ENCODE data around the gene PAFAH1B2. TPM values are rescaled to one million over a fixed set of nuclear protein-coding genes. Genes with fewer than 3 reads are reported as not detected.

The PAFAH1B2 gene
- total RNA-seq, 4 donors from 2014 or later, result 25.8 to 52.3 (median 35.2) TPM

- H3K4me3 ChIP-seq, result peak overlapping the region; percentile 40 to 57 (median 44)
- H3K36me3 ChIP-seq, result peaks cover 0 to 16% of the 10 kb centered on the region in 2 donors
- H3K4me1 ChIP-seq, result peaks cover 25% of the 10 kb centered on the region in 2 donors
- intact Hi-C loops (cut with DNase I; ENCODE audit: low total_unique reads) (no loop called here), in situ Hi-C loops (cut with MboI; ENCODE audit: low sequenced_read_pairs in 4 of 4) (no loop called here)
- ATAC-seq, result no peak
- H3K9me3 ChIP-seq, result no peaks in the 10 kb centered on the region
- no peak for TF ChIP-seq CTCF (IDR thresholded peaks at IDR 0.05 in 4 of 5, conservative IDR thresholded peaks at IDR 0.05 in 1 of 5)
- TF ChIP-seq POLR2A (IDR thresholded peaks at IDR 0.05), result no peak
- no peak for DNase-seq
- peak overlapping the region; percentile 74 to 78 (median 76) for H3K27ac ChIP-seq
- no peaks in the 10 kb centered on the region for H3K27me3 ChIP-seq
Observed at GRCh38 chr11:117201658-117202305, 57.7 kb downstream of the PAFAH1B2 start.

DNA sequence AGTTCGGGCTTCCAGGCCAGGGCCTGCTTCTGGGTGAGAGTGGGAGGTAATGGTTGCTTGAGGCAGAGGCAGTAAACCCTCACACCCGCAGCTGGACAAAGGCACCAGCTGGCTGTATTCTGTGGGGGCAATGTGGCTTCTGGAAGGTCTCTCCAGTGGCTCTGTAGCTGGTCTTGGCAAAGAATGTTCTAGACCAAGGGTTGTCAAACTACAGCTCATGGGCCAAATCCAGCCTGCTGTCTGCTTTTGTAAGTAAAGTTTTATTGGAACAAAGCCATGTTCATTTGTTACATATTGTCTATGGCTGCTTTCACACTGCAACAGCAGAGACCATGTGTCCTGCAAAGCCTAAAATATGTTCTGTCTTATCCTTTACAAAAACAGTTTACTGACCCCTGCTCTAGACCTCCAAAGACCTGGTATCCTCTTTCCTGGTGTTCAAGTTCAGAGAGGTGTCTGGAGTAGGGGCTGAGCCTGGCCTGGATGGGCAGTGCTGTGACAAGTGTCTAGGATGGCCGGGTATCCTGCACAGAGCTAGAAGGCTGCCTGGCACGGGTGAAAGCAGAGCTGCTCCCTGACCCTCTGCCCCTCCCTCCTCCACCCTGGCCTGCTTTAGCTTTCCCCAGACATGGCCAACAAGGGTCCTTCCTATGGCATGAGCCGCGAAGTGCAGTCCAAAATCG is 58.4 kb downstream of the PAFAH1B2 start:
- peak overlapping the region; percentile 74 to 78 (median 76) for H3K27ac ChIP-seq
- intact Hi-C loops (cut with DNase I; ENCODE audit: low total_unique reads) (no loop called here), in situ Hi-C loops (cut with MboI; ENCODE audit: low sequenced_read_pairs in 4 of 4) (no loop called here)
- no peak for DNase-seq
- H3K36me3 ChIP-seq, result peaks cover 0 to 16% of the 10 kb centered on the region in 2 donors
- TF ChIP-seq POLR2A (IDR thresholded peaks at IDR 0.05) (no peak), CTCF (IDR thresholded peaks at IDR 0.05 in 4 of 5, conservative IDR thresholded peaks at IDR 0.05 in 1 of 5) (no peak)
- peaks cover 25% of the 10 kb centered on the region in 2 donors for H3K4me1 ChIP-seq
- no peaks in the 10 kb centered on the region for H3K9me3 ChIP-seq
- no peaks in the 10 kb centered on the region for H3K27me3 ChIP-seq
- no peak for ATAC-seq
- H3K4me3 ChIP-seq, result peak overlapping the region in 2 of 4 donors; percentile 45 to 57

- peaks cover 0 to 16% of the 10 kb centered on the region in 2 donors for H3K36me3 ChIP-seq
- no peaks in the 10 kb centered on the region for H3K9me3 ChIP-seq
- H3K27me3 ChIP-seq, result no peaks in the 10 kb centered on the region
- intact Hi-C loops (cut with DNase I; ENCODE audit: low total_unique reads) (no loop called here), in situ Hi-C loops (cut with MboI; ENCODE audit: low sequenced_read_pairs in 4 of 4) (no loop called here)
- DNase-seq (no peak), ATAC-seq (no peak)
- peak overlapping the region; percentile 74 to 78 (median 76) for H3K27ac ChIP-seq
- no peak for TF ChIP-seq CTCF (IDR thresholded peaks at IDR 0.05 in 4 of 5, conservative IDR thresholded peaks at IDR 0.05 in 1 of 5)
- TF ChIP-seq POLR2A (IDR thresholded peaks at IDR 0.05), result no peak
- H3K4me3 ChIP-seq, result peak overlapping the region in 1 of 4 donors; percentile 5
- peaks cover 25% of the 10 kb centered on the region in 2 donors for H3K4me1 ChIP-seq
Observed at GRCh38 chr11:117203069-117203407, 59.0 kb downstream of the PAFAH1B2 start.

GRCh38 chr11:117204283-117205080 is 60.4 kb downstream of the PAFAH1B2 start:
- no peaks in the 10 kb centered on the region for H3K27me3 ChIP-seq
- H3K27ac ChIP-seq, result peak overlapping the region; percentile 25 to 78 (median 60)
- H3K4me3 ChIP-seq, result no peak overlapping the region
- TF ChIP-seq POLR2A (IDR thresholded peaks at IDR 0.05), result no peak
- no peak for TF ChIP-seq CTCF (IDR thresholded peaks at IDR 0.05 in 4 of 5, conservative IDR thresholded peaks at IDR 0.05 in 1 of 5)
- peaks cover 0 to 16% of the 10 kb centered on the region in 2 donors for H3K36me3 ChIP-seq
- H3K4me1 ChIP-seq, result peaks cover 25% of the 10 kb centered on the region in 2 donors
- in situ Hi-C loops (cut with MboI; ENCODE audit: low sequenced_read_pairs in 4 of 4) (no loop called here), intact Hi-C loops (cut with DNase I; ENCODE audit: low total_unique reads) (no loop called here)
- no peak for DNase-seq
- no peaks in the 10 kb centered on the region for H3K9me3 ChIP-seq
- no peak for ATAC-seq
